Stimulated activated CD4-positive, alpha-beta T cell treated with anti-CD3 and anti-CD28 coated beads, Interleukin-4, amount 100 ng/mL, for 48 hours (primary cell): ENCODE data around the gene CD6.
A peak's percentile ranks its signal among the peaks of the same experiment; 100 is the strongest.
"Not testable (repeated sequence)": the region's sequence is repeated elsewhere in the genome, so short reads cannot be mapped to it uniquely, and the experiment has no call there.

Experiments
- DNase-seq, 2 donors: peaks; one replicate each; pipeline ENCODE4 v3.0.0-alpha.2; 2020; ENCODE audit warnings: low read depth in 2 of 2

The CD6 gene

GRCh38 chr11:60953781-60954180 is 17.7 kb upstream of the CD6 start:
- no peak for DNase-seq

GRCh38 chr11:60954421-60954820 is 17.1 kb upstream of the CD6 start:
- DNase-seq, result no peak

- DNase-seq, result no peak
Observed at GRCh38 chr11:60955571-60955970, 15.9 kb upstream of the CD6 start.

GRCh38 chr11:60957188-60957587 is 14.3 kb upstream of the CD6 start:
- no peak for DNase-seq

GRCh38 chr11:60959431-60959830 is 12.0 kb upstream of the CD6 start:
- no peak for DNase-seq

GRCh38 chr11:60960405-60960804 is 11.1 kb upstream of the CD6 start:
- no peak for DNase-seq

GRCh38 chr11:60964801-60965200 is 6.7 kb upstream of the CD6 start:
- no peak for DNase-seq

GRCh38 chr11:60966890-60967289 is 4.6 kb upstream of the CD6 start:
- no peak for DNase-seq

GRCh38 chr11:60968223-60968622 is 3.3 kb upstream of the CD6 start:
- DNase-seq, result no peak

- peak; percentile 74 to 79 for DNase-seq
Observed at GRCh38 chr11:60970369-60970774, 1.1 kb upstream of the CD6 start.

GRCh38 chr11:60970890-60971289 is 590 bp upstream of the CD6 start:
- DNase-seq, result no peak

- no peak for DNase-seq
Observed at GRCh38 chr11:60972182-60973030, 926 bp downstream of the CD6 start.

- no peak for DNase-seq
Observed at GRCh38 chr11:60973699-60974098, 2.2 kb downstream of the CD6 start.

GRCh38 chr11:60974316-60974715 is 2.8 kb downstream of the CD6 start:
- not testable (repeated sequence) for DNase-seq

- DNase-seq, result no peak
Observed at GRCh38 chr11:60974726-60975125, 3.2 kb downstream of the CD6 start.

- no peak for DNase-seq
Observed at GRCh38 chr11:60977224-60977623, 5.7 kb downstream of the CD6 start.

GRCh38 chr11:60977836-60978235 is 6.4 kb downstream of the CD6 start:
- DNase-seq, result no peak

- peak; percentile 67 to 80 for DNase-seq
Observed at GRCh38 chr11:60978546-60979380, 7.3 kb downstream of the CD6 start.

GRCh38 chr11:60981515-60981914 is 10.0 kb downstream of the CD6 start:
- no peak for DNase-seq

GRCh38 chr11:60982184-60982583 is 10.7 kb downstream of the CD6 start:
- DNase-seq, result no peak

- DNase-seq, result no peak
Observed at GRCh38 chr11:60984149-60984548, 12.7 kb downstream of the CD6 start.

GRCh38 chr11:60984636-60985035 is 13.2 kb downstream of the CD6 start:
- no peak for DNase-seq

- DNase-seq, result no peak
Observed at GRCh38 chr11:60985501-60985900, 14.0 kb downstream of the CD6 start.
